ENCODE results near the gene PATJ.

DNA sequence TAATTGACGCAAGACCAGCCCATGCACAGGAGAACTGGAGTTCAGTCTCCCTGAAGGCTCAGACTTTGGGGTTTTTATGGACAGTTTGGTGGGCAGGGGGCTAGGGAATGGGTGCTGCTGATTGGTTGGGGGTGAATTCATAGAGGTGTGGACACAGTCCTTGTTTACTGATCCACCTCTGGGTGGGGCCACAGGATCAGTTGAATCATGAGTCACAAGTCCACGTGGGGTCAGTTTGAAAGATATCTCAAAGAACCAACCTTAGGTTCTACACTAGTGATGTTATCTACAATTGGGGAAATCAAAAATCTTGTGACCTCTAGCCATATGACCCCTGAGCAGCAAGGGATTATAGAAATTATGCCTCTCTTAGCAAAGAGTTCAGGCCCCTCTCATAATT lies 324.4 kb downstream of the PATJ start:
- TF ChIP-seq, protein P1, sequence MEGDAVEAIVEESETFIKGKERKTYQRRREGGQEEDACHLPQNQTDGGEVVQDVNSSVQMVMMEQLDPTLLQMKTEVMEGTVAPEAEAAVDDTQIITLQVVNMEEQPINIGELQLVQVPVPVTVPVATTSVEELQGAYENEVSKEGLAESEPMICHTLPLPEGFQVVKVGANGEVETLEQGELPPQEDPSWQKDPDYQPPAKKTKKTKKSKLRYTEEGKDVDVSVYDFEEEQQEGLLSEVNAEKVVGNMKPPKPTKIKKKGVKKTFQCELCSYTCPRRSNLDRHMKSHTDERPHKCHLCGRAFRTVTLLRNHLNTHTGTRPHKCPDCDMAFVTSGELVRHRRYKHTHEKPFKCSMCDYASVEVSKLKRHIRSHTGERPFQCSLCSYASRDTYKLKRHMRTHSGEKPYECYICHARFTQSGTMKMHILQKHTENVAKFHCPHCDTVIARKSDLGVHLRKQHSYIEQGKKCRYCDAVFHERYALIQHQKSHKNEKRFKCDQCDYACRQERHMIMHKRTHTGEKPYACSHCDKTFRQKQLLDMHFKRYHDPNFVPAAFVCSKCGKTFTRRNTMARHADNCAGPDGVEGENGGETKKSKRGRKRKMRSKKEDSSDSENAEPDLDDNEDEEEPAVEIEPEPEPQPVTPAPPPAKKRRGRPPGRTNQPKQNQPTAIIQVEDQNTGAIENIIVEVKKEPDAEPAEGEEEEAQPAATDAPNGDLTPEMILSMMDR (IDR thresholded peaks at IDR 0.05): no peak
- TF ChIP-seq POLR2A (IDR thresholded peaks at IDR 0.05): no peak

Data from stomach (tissue), 4 donors.